Activated naive CD4-positive, alpha-beta T cell treated with Interleukin-2 at 50 U/mL for 16 hours (primary cell): ENCODE measurements around the gene CYP2A13.
A peak's percentile ranks its signal among the peaks of the same experiment; 100 is the strongest.
"Not testable (repeated sequence)": the region's sequence is repeated elsewhere in the genome, so short reads cannot be mapped to it uniquely, and the experiment has no call there.

Experiments used
- DNase-seq: peaks from one replicate; pipeline ENCODE4 v3.0.0-alpha.2; 2020

CYP2A13 gene

DNA sequence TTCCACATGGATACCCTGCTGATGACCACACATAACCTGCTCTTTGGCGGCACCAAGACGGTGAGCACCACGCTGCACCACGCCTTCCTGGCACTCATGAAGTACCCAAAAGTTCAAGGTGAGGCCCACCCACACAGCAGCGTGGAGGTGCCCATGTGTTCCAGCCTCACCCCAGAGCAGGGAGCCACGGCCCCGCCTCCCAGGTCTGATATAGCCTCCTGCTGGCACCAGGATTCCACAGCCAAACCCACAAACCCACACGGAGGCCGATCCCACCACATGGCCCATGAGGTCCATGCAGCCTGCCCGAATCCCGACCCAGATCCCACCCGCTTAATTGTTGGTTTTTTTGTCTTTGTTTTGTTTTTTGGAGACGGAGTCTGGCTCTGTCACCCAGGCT lies 34.6 kb downstream of the CYP2A13 start:
- DNase-seq: not testable (repeated sequence)

DNA sequence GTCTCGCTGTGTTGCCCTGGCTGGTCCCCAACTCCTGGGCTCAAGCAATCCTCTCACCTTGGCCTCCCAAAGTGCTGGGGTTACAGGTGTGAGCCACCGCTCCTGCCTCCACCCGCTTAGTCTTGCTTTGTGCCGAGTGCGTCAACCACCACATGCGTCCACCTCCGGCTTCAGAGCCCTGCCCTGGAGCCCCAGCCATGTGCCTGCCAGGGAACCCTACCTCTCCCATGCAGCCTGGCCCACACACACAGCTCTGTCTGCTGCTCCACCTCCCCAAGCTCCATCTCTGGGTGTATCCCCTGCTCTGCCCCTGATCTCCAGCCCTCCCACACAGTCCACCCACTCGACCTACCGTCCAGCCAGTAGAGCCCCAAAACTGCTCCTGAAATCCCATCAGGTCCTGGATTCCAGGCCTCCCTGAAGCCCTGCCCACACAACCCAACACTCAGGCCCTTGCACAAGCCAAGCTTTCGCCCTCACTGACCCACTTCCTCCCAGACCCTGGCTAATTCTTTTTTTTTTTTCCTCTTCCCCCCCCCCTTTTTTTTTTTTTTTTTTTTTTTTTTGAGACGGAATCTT lies 35.6 kb downstream of the CYP2A13 start:
- no peak for DNase-seq

DNA sequence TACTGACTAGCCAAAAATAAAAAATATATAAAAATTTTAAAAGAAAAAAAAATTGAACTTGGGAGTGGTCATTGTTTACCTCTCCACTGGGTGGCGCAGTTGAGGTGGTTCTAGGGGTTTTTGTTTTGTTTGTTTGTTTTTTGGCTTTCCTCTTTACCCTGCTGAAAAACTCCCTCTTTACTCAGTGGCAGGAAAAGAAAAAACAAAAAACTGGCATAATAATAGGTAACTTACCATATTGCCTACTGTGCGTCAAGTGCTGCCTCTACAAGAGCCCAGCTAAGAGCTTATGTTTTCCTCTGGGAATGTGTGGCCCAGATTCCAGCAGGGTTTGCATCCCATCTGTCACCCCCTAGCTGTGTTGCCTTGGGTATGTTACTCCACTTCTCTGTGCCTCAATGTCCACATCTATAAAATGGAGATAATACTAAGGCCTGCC lies 38.5 kb downstream of the CYP2A13 start:
- DNase-seq: peak; percentile 50

DNA sequence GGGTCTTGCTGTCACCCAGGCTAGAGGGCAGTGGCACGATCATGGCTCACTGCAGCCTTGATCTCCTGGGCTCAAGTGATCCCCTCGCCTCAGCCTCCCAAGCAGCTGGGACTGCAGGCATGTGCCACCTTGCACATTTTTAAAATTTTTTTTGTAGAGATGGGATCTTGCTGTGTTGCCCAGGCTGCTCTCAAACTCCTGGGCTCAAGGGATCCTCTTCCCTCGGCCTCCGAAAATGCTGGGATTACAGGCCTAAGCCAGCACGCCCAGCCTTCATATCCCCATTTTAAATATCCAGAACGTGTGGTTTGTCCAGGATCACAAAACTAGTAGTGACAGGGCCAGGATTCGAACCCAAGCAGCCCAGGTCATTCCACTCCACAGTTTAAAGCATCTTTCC lies 39.1 kb downstream of the CYP2A13 start:
- not testable (repeated sequence) for DNase-seq

DNA sequence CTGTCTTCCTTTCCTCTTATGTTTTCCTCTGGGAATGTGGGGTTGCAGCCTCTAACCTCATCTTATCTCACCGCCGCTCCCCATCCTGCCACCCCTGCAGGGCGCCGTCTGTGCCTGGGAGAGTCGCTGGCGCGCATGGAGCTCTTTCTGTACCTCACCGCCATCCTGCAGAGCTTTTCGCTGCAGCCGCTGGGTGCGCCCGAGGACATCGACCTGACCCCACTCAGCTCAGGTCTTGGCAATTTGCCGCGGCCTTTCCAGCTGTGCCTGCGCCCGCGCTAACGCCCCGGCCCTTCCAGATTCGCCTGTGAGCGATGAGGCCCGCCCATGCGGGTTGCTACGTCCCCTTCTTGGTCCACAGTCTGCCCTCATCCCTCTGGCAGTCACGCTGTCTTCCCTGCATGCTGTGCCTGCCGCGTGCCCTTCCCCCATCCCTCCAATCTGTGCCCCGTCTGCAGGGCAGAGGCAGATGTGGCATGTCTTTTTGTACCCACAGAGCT lies 39.6 kb downstream of the CYP2A13 start:
- peak; percentile 94 for DNase-seq

DNA sequence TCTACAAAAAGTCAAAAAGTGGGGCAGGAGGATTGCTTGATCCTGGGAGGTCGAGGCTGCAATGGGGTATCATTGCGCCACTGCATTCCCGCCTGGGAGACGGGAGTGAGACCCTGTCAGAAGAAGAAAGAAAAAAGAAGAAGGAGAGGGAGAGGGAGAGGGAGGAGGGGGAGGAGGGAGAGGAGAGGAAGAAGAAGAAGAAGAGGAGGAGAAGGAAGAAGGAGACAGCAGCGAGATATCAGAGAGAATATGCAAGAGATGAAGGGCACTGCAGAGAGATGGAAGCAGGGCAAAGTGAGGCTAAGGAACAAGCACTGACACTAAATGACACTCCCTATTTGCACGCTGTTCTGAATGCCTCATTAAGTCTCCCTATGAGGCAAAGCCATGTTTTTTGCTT lies 40.4 kb downstream of the CYP2A13 start:
- no peak for DNase-seq

DNA sequence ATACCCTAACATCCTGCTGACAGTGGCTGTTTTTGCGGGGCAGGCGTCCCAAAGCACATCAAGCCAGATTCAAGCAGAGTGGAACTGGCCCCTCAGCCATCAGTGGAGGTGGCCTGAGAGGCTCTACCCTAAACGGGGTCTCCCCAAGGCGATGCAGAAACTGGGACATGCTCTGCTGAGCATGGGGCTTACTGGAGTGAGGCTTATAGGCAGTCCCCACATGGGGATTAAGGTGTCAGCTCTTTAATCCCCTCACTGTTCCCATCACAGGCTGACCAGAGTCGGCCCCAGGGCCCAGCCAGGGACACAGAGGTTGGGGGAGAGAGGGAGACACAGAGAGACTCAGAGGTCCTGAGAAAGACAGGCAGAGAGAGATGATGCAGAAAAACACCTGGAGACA lies 42.9 kb downstream of the CYP2A13 start:
- no peak for DNase-seq

DNA sequence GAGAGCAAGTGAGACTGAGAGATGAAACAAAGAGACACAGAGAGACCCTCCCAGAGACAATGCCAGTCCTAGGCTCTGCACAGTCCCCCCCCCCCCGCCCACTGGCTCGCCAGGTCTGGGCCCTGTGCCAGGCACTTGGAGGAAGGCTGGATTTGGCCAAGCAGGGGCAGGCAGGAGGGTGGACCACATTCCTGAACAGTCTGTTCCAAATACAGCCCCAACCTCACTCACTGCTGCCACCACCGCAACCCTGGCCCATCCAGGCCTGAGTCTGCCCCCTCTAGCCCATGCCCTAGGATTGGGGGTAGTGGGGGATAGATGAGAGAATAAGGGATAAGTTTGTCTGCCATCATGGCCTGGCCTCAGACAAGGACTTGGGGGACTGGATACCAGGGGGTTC lies 45.0 kb downstream of the CYP2A13 start:
- DNase-seq: no peak

DNA sequence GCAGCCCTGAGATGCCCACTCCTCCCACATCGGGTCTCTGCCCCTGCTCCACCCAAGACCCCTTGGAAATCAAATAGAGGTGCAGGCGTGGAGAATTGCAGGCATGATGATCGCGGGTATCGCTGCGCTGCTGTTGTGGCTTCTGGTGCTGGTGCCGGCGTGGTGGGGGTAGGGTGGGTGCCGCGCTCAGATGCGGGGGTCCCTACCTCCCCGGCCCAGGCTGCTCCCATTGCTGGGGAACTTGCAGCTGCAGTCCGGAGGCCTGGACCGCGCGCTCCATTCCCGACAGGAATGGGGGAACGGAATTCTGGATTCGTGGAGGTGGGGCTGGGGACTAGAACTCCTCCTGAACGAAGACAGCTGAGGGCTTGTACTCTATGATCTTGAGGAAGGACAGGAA lies 46.4 kb downstream of the CYP2A13 start:
- no peak for DNase-seq

DNA sequence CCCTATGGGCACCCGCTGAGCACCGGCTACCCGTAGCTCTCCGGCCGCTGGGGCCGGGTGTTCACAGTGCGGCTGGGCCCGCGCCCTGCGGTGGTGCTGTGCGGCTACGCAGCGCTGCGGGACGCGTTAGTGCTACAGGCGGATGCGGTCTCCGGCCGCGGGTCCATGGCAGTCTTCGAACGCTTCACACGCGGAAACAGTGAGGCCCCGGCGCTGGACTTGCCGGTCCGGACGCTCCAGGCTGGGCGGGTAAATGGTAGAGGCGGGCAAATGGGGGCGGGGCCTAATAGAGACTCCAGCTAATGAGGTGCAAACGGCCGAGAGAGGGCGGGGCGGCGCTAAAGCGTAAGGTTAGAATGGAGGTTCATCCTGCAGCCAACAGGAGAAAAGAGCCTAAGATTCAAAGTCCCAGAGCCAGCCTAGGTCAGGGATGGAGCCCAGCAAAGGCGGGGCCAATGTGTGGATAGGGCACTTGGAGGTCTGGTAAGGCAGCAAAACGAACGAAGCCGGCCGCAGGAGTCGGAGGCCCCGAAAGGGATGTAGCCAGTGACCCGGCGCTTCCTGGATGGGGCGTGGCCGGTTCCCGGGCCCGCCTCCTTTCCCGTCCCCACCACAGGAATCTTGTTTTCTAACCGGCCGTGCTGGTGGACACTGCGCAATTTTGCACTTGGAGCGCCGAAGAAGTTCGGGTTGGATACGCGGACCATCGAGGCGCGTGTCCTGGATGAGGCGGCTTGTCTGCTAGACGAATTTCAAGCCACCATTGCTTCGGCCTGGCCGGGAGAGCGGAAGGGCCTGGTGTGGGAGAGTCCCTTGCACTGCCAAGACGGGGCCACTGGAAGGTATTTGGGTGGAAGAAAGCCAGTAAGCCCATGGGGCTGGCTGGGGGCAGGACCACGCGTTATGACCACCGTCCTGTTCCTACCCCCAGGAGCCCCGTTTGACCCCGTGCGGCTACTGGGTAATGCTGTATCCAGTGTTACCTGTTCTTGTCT lies 47.4 kb downstream of the CYP2A13 start:
- DNase-seq: peak; percentile 37

DNA sequence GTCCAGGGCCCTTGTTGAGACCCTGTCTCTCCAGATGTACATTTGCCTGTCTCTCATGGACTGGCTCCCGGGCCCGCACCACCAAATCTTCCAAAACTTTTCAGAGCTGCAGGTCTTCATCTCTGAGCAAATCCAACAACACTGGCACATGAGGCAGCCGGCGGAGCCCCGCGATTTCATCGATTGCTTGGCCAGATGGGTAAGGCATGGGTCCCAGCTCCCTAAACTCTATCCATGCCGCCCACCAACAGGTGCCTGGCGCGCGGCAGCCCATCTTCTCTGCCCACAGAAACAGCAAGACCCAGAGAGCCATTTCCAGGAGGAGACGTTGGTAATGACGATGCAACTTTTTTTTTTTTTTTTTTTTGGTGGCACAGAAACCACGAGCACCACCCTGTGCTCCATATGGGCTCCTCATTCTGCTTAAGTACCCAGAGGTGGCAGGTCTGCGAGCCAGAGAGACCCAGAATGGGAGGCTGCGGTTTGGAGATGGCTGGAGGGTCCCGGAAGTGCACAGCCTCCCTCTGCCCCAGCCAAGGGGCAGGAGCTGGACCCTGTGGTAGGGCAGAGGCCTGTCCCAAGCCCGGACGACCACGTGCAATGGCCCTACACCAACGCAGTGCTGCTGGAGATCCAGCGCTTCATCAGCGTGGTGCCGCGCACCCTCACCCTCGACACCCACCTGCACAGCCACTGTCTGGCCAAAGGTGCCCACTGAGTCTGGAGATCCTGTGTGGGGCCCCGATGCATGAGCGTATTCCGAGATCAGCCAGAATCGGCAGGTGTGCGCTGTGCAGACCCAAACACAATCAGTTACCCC lies 48.6 kb downstream of the CYP2A13 start:
- no peak for DNase-seq

DNA sequence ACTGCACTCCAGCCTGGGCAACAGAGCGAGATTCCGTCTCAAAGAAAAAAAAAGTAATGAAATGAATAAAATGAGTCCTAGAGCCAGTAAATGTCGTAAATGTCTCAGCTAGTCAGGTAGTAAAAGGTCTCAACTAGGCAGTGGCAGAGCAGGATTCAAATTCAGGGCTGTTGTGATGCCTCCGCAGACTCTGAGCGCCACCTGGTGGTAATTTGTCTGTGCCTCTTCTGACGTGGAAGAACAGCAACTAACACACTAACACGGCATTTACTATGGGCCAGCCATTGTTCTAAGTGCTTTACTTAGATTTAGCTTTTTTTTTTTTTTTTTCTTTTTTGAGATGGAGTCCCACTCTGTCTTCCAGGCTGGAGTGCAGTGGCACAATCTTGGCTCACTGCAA lies 56.2 kb downstream of the CYP2A13 start:
- DNase-seq: peak; percentile 87
